Cardiac muscle cell (in vitro differentiated cells and primary cell): ENCODE measurements around the gene SLC7A4. TPM values are rescaled to one million over a fixed set of nuclear protein-coding genes. Genes with fewer than 3 reads are reported as not detected.
"Not testable (repeated sequence)": the region's sequence is repeated elsewhere in the genome, so short reads cannot be mapped to it uniquely, and the experiment has no call there.

Source experiments
- DNase-seq, 2 donors: peaks; one replicate each; pipeline versions ENCODE4 v3.0.0 to v3.0.0-alpha.2; 2010 to 2017; ENCODE audit warnings: low read depth in 1 of 2, low spot score in 1 of 2
- H3K27ac ChIP-seq: fragments of 200-600 bp; sonication (generic); 2 replicates; pipeline ENCODE4 v1.5.1; 2016
- H3K27me3 ChIP-seq: fragments of 200-600 bp; sonication (generic); 2 replicates; pipeline ENCODE4 v1.6.0; 2016; ENCODE audit warnings: control low read depth
- H3K36me3 ChIP-seq: fragments of 200-600 bp; sonication (generic); 2 replicates; pipeline ENCODE4 v1.5.1; 2016; ENCODE audit warnings: control low read depth
- H3K4me1 ChIP-seq: fragments of 200-600 bp; sonication (generic); 2 replicates; pipeline ENCODE4 v1.8.1; 2017; ENCODE audit warnings: low read depth, mild to moderate bottlenecking, mixed run types
- H3K4me3 ChIP-seq: fragments of 200-600 bp; sonication (generic); 2 replicates; pipeline ENCODE4 v1.5.1; 2016; ENCODE audit warnings: mild to moderate bottlenecking
- H3K9me3 ChIP-seq: fragments of 200-600 bp; sonication (generic); 2 replicates; pipeline ENCODE4 v1.5.1; 2017; ENCODE audit warnings: low read depth, mild to moderate bottlenecking, control low read depth
- polyA plus RNA-seq: library from polyadenylated mRNA; unstranded; fragments of >200 nt; fragmentation: Nextera tagmentation; extraction: Ambion mirVana; gene quantifications from 2 replicates; pipeline ENCODE4 v1.2.1, GENCODE V29; 2016
- total RNA-seq: library from RNA; depleted of rRNA; stranded (reverse); fragments of >200 nt; gene quantifications from 2 replicates; pipeline ENCODE4 v1.2.3, GENCODE V29; 2016
- TF ChIP-seq, protein P1 (sequence below): IDR thresholded peaks from 2 replicates; pipeline ENCODE4 v1.5.1; 2012; ENCODE audit warnings: low read depth, mild to moderate bottlenecking, low read length

Gene SLC7A4
- total and polyA plus RNA-seq, 2 experiments from 2014 or later: 1.8 to 4.4 TPM

DNA sequence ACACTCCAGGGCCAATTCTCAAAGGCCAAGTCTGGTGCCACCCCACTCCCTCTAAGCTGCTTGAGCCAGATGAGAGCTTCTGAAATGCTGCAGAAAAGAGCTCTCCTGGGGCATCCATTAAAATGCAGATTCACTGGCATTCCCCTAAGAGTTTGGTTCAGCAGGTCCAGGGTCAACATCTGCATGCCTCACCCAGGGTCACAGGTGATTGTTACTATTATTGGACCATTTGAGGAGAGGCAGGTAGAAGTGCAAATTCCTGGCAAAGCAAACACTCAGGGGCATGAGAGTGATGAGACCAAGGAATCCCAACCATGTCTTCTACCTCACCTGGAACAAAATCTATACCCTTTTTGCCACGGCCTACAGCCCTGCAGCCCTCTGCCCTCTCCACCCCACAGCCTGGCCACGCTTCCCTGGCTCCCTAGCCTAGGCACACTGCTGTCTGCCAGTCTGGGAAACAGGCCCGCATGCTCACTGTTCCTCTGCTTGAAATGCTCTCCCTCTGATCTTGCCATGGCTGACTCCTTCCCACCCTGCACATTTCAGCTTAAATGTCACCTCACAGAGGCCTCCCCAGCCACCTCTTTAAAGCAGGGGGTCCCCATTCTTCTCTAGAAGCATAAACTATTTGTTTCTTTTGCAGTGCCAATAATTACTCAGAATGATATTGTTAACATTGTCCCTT, 21.8 kb downstream of the SLC7A4 start:
- Histone ChIP-seq H3K4me1 (peaks cover 13% of the 10 kb centered on the region), H3K4me3 (no peak overlapping the region), H3K27ac (no peak overlapping the region), H3K27me3 (no peaks in the 10 kb centered on the region), H3K36me3 (no peaks in the 10 kb centered on the region), H3K9me3 (no peaks in the 10 kb centered on the region)
- no peak for DNase-seq
- TF ChIP-seq, protein P1, sequence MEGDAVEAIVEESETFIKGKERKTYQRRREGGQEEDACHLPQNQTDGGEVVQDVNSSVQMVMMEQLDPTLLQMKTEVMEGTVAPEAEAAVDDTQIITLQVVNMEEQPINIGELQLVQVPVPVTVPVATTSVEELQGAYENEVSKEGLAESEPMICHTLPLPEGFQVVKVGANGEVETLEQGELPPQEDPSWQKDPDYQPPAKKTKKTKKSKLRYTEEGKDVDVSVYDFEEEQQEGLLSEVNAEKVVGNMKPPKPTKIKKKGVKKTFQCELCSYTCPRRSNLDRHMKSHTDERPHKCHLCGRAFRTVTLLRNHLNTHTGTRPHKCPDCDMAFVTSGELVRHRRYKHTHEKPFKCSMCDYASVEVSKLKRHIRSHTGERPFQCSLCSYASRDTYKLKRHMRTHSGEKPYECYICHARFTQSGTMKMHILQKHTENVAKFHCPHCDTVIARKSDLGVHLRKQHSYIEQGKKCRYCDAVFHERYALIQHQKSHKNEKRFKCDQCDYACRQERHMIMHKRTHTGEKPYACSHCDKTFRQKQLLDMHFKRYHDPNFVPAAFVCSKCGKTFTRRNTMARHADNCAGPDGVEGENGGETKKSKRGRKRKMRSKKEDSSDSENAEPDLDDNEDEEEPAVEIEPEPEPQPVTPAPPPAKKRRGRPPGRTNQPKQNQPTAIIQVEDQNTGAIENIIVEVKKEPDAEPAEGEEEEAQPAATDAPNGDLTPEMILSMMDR: no peak

DNA sequence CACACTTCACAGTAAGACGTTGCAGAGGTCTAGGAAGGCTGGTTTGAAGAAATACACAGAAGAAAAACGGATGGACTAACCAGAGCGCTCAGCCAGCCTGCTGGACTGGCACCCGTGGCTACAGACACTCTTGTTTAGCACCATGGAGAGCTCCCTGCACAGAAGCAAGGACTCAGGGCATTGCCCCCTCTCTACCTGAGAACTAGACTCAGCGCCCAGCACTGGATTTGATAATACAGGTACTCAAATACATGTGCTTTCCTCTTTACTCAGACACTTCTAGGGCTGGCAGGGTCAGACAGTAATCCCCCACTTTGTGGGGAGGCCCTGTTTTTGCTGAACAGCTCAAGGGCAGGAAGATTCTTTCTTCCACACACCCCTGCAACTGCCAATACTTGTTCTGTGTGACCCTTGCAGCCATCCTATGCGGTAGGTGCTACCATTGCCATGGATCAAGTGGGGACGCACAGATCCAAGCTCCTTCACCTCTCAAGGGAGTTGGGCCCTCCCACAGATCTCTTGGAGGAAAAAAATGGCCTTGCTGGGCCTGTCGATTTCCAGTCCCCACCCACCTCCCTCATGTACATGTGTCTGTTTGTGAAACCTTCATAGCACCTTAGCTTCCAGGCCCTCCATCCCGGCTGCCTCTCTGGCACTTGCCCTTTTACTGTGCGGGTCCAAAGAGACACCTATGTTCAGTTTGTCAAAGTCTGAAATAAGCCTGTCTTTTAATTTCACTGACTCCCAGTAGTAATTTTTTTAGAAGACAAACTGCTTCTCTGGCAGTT, 22.5 kb downstream of the SLC7A4 start:
- Histone ChIP-seq H3K4me3 (no peak overlapping the region), H3K36me3 (no peaks in the 10 kb centered on the region), H3K27me3 (no peaks in the 10 kb centered on the region), H3K4me1 (peaks cover 9% of the 10 kb centered on the region), H3K9me3 (no peaks in the 10 kb centered on the region), H3K27ac (no peak overlapping the region)
- DNase-seq: peak; percentile 63 to 88
- TF ChIP-seq, protein P1: no peak

DNA sequence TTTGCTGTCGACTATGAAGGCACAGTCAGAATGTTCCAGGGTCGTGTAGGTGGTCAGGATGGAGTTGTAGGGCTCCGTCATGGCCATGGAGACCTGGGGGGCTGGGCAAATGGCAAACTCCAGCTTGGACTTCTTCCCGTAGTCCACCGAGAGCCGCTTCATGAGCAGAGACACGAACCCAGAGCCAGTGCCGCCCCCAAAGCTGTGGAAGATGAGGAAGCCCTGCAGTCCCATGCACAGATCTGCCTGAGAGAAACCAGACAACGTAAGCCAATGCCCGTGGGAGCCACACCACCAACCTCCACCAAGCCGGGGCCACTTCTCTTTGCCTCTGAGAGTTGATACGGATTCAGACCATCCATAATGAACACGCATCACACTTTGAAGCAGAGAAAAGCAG, 23.2 kb downstream of the SLC7A4 start:
- H3K36me3 ChIP-seq, DNase-seq: not testable (repeated sequence)

DNA sequence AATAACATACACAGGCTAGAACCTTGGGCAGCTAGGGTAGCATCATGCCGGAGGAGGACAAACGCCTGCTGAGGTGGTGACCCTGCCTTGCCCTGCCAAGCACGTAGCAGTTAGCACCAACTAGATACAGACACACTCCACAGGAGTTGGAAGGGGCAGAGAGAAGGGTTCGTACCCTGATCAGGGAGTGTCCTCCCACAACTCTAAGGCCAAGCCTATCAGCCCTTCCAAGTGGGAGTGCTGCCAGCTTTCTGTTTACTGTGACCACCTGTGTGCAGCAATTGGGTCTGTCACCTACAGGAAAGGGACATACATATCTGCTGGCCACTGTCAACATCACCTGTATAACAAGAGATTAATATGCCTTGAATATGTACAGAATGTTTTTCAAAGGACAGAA, 28.6 kb downstream of the SLC7A4 start:
- H3K4me3 ChIP-seq: no peak overlapping the region
- peaks cover 4% of the 10 kb centered on the region for H3K36me3 ChIP-seq
- TF ChIP-seq, protein P1: no peak
- no peak overlapping the region for H3K27ac ChIP-seq
- H3K9me3 ChIP-seq: no peaks in the 10 kb centered on the region
- DNase-seq: no peak
- H3K27me3 ChIP-seq: no peaks in the 10 kb centered on the region
- H3K4me1 ChIP-seq: peaks cover 19% of the 10 kb centered on the region

More for the DNA sequence above, 23.2 kb downstream of the SLC7A4 start:
- not testable (repeated sequence) for H3K9me3 ChIP-seq, H3K27me3 ChIP-seq, H3K4me1 ChIP-seq, H3K27ac ChIP-seq, H3K4me3 ChIP-seq

DNA sequence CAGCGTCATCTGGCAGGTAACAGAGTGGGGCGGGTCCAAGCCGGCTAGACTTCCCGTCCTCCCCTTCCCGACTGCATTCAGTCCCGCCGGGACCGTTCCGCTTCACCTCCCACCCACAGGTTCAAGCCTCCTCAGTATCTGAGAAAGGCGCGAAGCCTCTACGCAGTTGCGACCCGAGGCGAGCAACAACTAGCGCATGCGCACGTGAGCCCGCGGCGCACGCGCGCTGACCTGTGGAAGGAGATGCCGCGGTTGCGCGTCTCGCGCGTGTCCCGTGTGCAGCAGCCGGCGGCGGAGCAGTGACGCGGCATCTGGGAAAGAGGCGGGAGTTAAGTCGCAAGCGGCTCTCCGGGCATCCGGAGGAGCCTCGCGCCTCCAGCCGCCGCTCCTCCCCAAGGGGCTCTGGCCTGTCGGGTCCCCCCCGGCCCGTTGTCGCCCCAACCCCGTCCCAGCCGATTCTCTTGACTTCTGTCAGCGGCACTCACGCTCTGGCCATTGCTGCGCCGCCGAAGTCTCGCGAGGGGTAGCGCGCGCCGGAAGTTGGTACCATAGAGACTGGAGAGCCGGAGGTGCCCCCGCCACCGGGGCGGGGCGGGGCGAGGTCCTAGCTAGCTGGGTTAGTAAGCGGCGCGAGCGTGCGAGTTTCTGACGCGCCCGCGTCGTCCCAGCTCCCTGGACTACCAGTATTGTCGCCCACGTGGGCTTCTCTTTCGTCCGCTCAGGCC, 30.6 kb downstream of the SLC7A4 start, which contains the start of gene THAP7:
Gene THAP7, minus strand, starts transcription at position 518 of the 725 bp plus-strand sequence. Its CDS starts 207 bp downstream, at position 311.
- Histone ChIP-seq H3K4me3 (peak within 1 kb of the TSS; percentile 74), H3K9me3 (no peaks in the 10 kb centered on the region), H3K27me3 (no peaks in the 10 kb centered on the region), H3K4me1 (peaks cover 19% of the 10 kb centered on the region), H3K27ac (peak within 1 kb of the TSS; percentile 95), H3K36me3 (peaks cover 4% of the 10 kb centered on the region)
- TF ChIP-seq, protein P1: no peak
- peak; percentile 96 to 97 for DNase-seq
